Measurements from ENCODE around the gene OASL.
"Not testable (repeated sequence)": the region's sequence is repeated elsewhere in the genome, so short reads cannot be mapped to it uniquely, and the experiment has no call there.

Gene OASL

GRCh38 chr12:121038861-121039668 lies at the start of gene OASL:
OASL (minus strand) TSS chr12:121039246; CDS start chr12:121038971, 275 bp downstream.
- DNase-seq = peak; percentile 2

GRCh38 chr12:121088195-121088585 lies 49.1 kb upstream of the OASL start:
- DNase-seq = no peak

GRCh38 chr12:121087467-121088194 lies 48.6 kb upstream of the OASL start:
- no peak for DNase-seq

GRCh38 chr12:121086781-121087295 lies 47.8 kb upstream of the OASL start:
- no peak for DNase-seq

- no peak for DNase-seq
These were observed 46.7 kb upstream of the OASL start for GRCh38 chr12:121085506-121086353.

- DNase-seq = no peak
These were observed 46.0 kb upstream of the OASL start for GRCh38 chr12:121085069-121085468.

GRCh38 chr12:121084229-121084628 lies 45.2 kb upstream of the OASL start:
- DNase-seq = no peak

- DNase-seq = no peak
These were observed 41.9 kb upstream of the OASL start for GRCh38 chr12:121080909-121081308.

GRCh38 chr12:121079736-121080272 lies 40.8 kb upstream of the OASL start:
- DNase-seq = no peak

- DNase-seq = not testable (repeated sequence)
These were observed 38.4 kb upstream of the OASL start for GRCh38 chr12:121077440-121077839.

GRCh38 chr12:121075911-121076310 lies 36.9 kb upstream of the OASL start:
- DNase-seq = not testable (repeated sequence)

GRCh38 chr12:121072147-121072546 lies 33.1 kb upstream of the OASL start:
- DNase-seq = no peak

GRCh38 chr12:121069206-121069605 lies 30.2 kb upstream of the OASL start:
- no peak for DNase-seq

GRCh38 chr12:121065345-121065744 lies 26.3 kb upstream of the OASL start:
- DNase-seq = no peak

GRCh38 chr12:121064586-121064985 lies 25.5 kb upstream of the OASL start:
- not testable (repeated sequence) for DNase-seq

GRCh38 chr12:121064116-121064515 lies 25.1 kb upstream of the OASL start:
- no peak for DNase-seq

GRCh38 chr12:121062391-121063045 lies 23.5 kb upstream of the OASL start:
- no peak for DNase-seq

GRCh38 chr12:121061831-121062230 lies 22.8 kb upstream of the OASL start:
- peak; percentile 34 for DNase-seq

GRCh38 chr12:121060149-121061001 lies 21.3 kb upstream of the OASL start:
- peak; percentile 42 for DNase-seq

GRCh38 chr12:121059031-121059898 lies 20.2 kb upstream of the OASL start:
- DNase-seq = no peak

Data from midbrain (tissue), 1 donor.